ENCODE data around the gene ZYG11B. TPM values are rescaled to one million over a fixed set of nuclear protein-coding genes. Genes with fewer than 3 reads are reported as not detected.
"Not testable (repeated sequence)": the region's sequence is repeated elsewhere in the genome, so short reads cannot be mapped to it uniquely, and the experiment has no call there.

ZYG11B gene
- polyA plus RNA-seq, 3 donors, result 7.3 to 17.5 (median 15.8) TPM

DNA sequence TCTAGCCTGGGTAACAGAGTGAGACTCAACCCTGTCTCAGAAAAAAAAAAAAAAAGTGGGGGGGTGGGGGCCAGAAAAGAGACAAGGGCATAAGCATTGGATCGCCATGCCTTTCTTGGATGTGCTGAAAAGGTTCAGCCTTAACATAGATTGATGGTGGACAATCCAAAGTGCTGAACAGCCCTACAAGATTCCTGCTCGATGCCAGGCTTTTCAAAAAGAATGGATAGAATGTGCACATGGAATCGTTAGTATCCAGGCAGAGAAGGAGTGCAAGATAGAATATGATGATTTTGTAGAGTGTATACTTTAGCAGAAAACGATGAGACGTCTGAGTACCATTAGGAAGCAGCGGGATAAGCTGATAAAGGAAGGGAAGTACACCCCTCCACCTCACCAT is 17.2 kb upstream of the ZYG11B start:
- H4K20me1 ChIP-seq (ENCODE audit: insufficient read depth, low read length), result no peaks in the 10 kb centered on the region
- H3K4me1 Mint-ChIP-seq, result peaks cover 25% of the 10 kb centered on the region
- H3K27ac ChIP-seq (ENCODE audit: low read depth in 1 of 2, low read length in 2 of 2), result no peak overlapping the region
- no peaks in the 10 kb centered on the region for H3K27me3 ChIP-seq (ENCODE audit: control insufficient read depth in 2 of 2, insufficient read depth in 2 of 2, low read length in 2 of 2)
- H3K4me3 Mint-ChIP-seq, result no peak overlapping the region
- H3K36me3 ChIP-seq (replicated peaks in 1 of 2; ENCODE audit: control insufficient read depth in 1 of 2, insufficient read depth in 2 of 2, low read length in 2 of 2), result no peaks in the 10 kb centered on the region
- peaks cover 29 to 32% of the 10 kb centered on the region in 2 donors for H3K4me1 ChIP-seq (ENCODE audit: control insufficient read depth in 1 of 2, insufficient read depth in 2 of 2, low read length in 2 of 2)
- H3K9ac ChIP-seq (ENCODE audit: insufficient read depth, low read length, poor library complexity, severe bottlenecking), result no peak overlapping the region
- no peaks in the 10 kb centered on the region for H3K9me3 ChIP-seq (replicated peaks in 1 of 2; ENCODE audit: control insufficient read depth in 1 of 2, insufficient read depth in 1 of 2, low read length in 2 of 2)
- peaks cover 0 to 3% (median 0%) of the 10 kb centered on the region in 7 donors for H3K9me3 Mint-ChIP-seq
- H3K36me3 Mint-ChIP-seq, result no peaks in the 10 kb centered on the region
- H3K4me2 ChIP-seq (replicated peaks; ENCODE audit: extremely low read depth, low read length, poor library complexity, severe bottlenecking), result no peak overlapping the region
- intact Hi-C loops (cut with micrococcal nuclease), result no loop called here
- no peak overlapping the region for H2AFZ ChIP-seq (ENCODE audit: insufficient read depth, low read depth, low read length, poor library complexity, severe bottlenecking)
- no peak overlapping the region for H3K4me3 ChIP-seq (replicated peaks in 1 of 3; ENCODE audit: low read depth in 2 of 3, low read length in 3 of 3)
- no peaks in the 10 kb centered on the region for H3K79me2 ChIP-seq (ENCODE audit: insufficient read depth, low read length)
- no peak for DNase-seq
- no peak overlapping the region for H3K27ac Mint-ChIP-seq
- 100% methylated on average over 1 of the region's 6 CpGs for WGBS (ENCODE audit: insufficient coverage)
- TF ChIP-seq, protein P1, sequence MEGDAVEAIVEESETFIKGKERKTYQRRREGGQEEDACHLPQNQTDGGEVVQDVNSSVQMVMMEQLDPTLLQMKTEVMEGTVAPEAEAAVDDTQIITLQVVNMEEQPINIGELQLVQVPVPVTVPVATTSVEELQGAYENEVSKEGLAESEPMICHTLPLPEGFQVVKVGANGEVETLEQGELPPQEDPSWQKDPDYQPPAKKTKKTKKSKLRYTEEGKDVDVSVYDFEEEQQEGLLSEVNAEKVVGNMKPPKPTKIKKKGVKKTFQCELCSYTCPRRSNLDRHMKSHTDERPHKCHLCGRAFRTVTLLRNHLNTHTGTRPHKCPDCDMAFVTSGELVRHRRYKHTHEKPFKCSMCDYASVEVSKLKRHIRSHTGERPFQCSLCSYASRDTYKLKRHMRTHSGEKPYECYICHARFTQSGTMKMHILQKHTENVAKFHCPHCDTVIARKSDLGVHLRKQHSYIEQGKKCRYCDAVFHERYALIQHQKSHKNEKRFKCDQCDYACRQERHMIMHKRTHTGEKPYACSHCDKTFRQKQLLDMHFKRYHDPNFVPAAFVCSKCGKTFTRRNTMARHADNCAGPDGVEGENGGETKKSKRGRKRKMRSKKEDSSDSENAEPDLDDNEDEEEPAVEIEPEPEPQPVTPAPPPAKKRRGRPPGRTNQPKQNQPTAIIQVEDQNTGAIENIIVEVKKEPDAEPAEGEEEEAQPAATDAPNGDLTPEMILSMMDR (IDR thresholded peaks at IDR 0.05), result no peak
- H3K27me3 Mint-ChIP-seq (ENCODE audit: low read depth in 3 of 3), result peaks cover 2 to 7% (median 3%) of the 10 kb centered on the region in 3 donors

DNA sequence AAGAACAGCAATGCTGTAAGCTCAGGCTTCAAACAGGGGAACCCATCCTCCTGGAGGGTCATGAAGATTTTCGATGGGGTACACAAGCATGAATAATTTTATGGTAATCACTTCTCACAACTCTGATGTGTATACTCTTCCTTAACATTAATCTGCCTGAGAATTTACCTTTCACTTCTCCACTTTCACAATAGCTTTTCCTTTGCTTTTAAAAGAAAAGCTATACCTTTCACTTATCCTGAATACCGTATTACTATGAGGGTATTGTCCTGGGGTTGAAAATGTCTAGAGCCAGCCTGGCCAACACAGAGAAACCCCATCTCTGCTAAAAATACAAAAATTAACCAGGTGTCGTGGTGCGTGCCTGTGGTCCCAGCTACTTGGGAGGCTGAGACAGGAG is 12.7 kb upstream of the ZYG11B start:
- Histone ChIP-seq H3K79me2 (ENCODE audit: insufficient read depth, low read length) (no peaks in the 10 kb centered on the region), H3K27ac (ENCODE audit: low read depth in 1 of 2, low read length in 2 of 2) (no peak overlapping the region), H2AFZ (ENCODE audit: insufficient read depth, low read depth, low read length, poor library complexity, severe bottlenecking) (no peak overlapping the region), H3K4me1 (ENCODE audit: control insufficient read depth in 1 of 2, insufficient read depth in 2 of 2, low read length in 2 of 2) (no peaks in the 10 kb centered on the region), H3K4me2 (replicated peaks; ENCODE audit: extremely low read depth, low read length, poor library complexity, severe bottlenecking) (no peak overlapping the region), H4K20me1 (ENCODE audit: insufficient read depth, low read length) (no peaks in the 10 kb centered on the region), H3K9ac (ENCODE audit: insufficient read depth, low read length, poor library complexity, severe bottlenecking) (no peak overlapping the region), H3K27me3 (ENCODE audit: control insufficient read depth in 2 of 2, insufficient read depth in 2 of 2, low read length in 2 of 2) (no peaks in the 10 kb centered on the region), H3K9me3 (replicated peaks in 1 of 2; ENCODE audit: control insufficient read depth in 1 of 2, insufficient read depth in 1 of 2, low read length in 2 of 2) (no peaks in the 10 kb centered on the region), H3K4me3 (replicated peaks in 1 of 3; ENCODE audit: low read depth in 2 of 3, low read length in 3 of 3) (no peak overlapping the region), H3K36me3 (replicated peaks in 1 of 2; ENCODE audit: control insufficient read depth in 1 of 2, insufficient read depth in 2 of 2, low read length in 2 of 2) (no peaks in the 10 kb centered on the region)
- no peaks in the 10 kb centered on the region for H3K4me1 Mint-ChIP-seq
- TF ChIP-seq, protein P1 (IDR thresholded peaks at IDR 0.05), result no peak
- H3K36me3 Mint-ChIP-seq, result no peaks in the 10 kb centered on the region
- peaks cover 2 to 7% (median 3%) of the 10 kb centered on the region in 3 donors for H3K27me3 Mint-ChIP-seq (ENCODE audit: low read depth in 3 of 3)
- H3K9me3 Mint-ChIP-seq, result no peaks in the 10 kb centered on the region
- no peak for DNase-seq
- intact Hi-C loops (cut with micrococcal nuclease), result no loop called here
- no CpG with 5 or more reads among the region's 4 CpGs for WGBS (ENCODE audit: insufficient coverage)
- no peak overlapping the region for H3K27ac Mint-ChIP-seq
- no peak overlapping the region for H3K4me3 Mint-ChIP-seq

DNA sequence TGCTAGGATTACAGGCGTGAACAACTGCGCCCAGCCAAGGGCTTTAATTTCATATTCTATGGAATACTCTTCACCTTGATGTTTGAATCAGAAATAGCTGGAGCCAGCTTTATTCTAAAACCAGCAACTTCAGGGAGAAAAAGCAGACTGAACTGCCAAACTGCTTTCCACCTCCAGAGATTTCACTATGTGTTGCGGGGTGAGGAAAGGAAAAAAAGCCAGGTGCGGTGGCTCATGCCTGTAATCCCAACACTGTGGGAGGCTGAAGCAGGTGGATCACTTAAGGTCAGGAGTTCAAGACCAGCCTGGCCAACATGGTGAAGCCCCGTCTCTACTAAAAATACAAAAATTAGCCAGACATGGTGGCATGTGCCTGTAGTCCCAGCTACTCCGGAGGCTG is 11.0 kb upstream of the ZYG11B start:
- H3K79me2 ChIP-seq (ENCODE audit: insufficient read depth, low read length); H3K9me3 Mint-ChIP-seq; H4K20me1 ChIP-seq (ENCODE audit: insufficient read depth, low read length); H3K4me3 Mint-ChIP-seq; DNase-seq; H3K4me1 ChIP-seq (ENCODE audit: control insufficient read depth in 1 of 2, insufficient read depth in 2 of 2, low read length in 2 of 2); H3K4me1 Mint-ChIP-seq; intact Hi-C loops (cut with micrococcal nuclease); H3K27ac Mint-ChIP-seq; H3K27me3 ChIP-seq (ENCODE audit: control insufficient read depth in 2 of 2, insufficient read depth in 2 of 2, low read length in 2 of 2); H3K4me3 ChIP-seq (replicated peaks in 1 of 3; ENCODE audit: low read depth in 2 of 3, low read length in 3 of 3); H3K9me3 ChIP-seq (replicated peaks in 1 of 2; ENCODE audit: control insufficient read depth in 1 of 2, insufficient read depth in 1 of 2, low read length in 2 of 2); H3K9ac ChIP-seq (ENCODE audit: insufficient read depth, low read length, poor library complexity, severe bottlenecking); H3K36me3 Mint-ChIP-seq; H3K27me3 Mint-ChIP-seq (ENCODE audit: low read depth in 3 of 3); H2AFZ ChIP-seq (ENCODE audit: insufficient read depth, low read depth, low read length, poor library complexity, severe bottlenecking); H3K36me3 ChIP-seq (replicated peaks in 1 of 2; ENCODE audit: control insufficient read depth in 1 of 2, insufficient read depth in 2 of 2, low read length in 2 of 2); H3K4me2 ChIP-seq (replicated peaks; ENCODE audit: extremely low read depth, low read length, poor library complexity, severe bottlenecking); H3K27ac ChIP-seq (ENCODE audit: low read depth in 1 of 2, low read length in 2 of 2): not testable (repeated sequence)
- no CpG with 5 or more reads among the region's 6 CpGs for WGBS (ENCODE audit: insufficient coverage)

Data from CD14-positive monocyte (primary cell).